ENCODE data around the gene NTN1. TPM values are rescaled to one million over a fixed set of nuclear protein-coding genes. Genes with fewer than 3 reads are reported as not detected.
"Not testable (repeated sequence)": the region's sequence is repeated elsewhere in the genome, so short reads cannot be mapped to it uniquely, and the experiment has no call there.

NTN1 gene
- total RNA-seq, 4 donors from 2014 or later = 9.8 to 33.6 (median 17.6) TPM

DNA sequence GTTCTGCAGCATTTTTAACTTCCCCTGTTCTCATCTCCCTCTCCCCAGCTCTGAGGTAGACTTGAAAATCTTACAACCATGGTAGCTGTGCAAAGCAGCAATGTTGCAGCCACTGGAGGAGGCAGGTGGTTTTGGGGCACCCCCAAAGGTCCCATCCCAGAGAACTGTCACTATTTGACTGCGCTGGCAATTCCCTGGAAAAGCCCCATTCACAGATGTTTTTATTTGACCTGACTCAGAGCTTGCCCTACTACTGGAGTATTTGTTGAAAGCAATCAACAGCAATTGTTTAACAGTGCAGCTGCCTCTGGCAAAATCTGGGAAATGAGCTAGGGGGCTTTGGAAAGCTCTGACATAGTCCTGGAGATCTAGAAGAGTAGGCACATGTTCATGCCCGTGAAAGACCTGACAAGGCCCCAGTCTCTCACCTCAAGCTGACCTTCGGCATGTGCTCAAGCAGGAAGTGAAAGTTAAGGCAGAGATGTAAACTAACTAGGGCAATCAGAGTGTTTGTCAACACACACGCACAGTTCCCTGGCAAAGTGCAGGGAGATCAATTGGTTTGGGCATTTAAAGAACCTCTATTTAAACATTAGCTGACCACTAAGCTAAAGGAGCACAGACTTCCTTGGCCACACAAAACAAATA, 36.1 kb upstream of the NTN1 start:
- intact Hi-C loops (cut with DNase I) = no loop called here
- TF ChIP-seq, protein P1, sequence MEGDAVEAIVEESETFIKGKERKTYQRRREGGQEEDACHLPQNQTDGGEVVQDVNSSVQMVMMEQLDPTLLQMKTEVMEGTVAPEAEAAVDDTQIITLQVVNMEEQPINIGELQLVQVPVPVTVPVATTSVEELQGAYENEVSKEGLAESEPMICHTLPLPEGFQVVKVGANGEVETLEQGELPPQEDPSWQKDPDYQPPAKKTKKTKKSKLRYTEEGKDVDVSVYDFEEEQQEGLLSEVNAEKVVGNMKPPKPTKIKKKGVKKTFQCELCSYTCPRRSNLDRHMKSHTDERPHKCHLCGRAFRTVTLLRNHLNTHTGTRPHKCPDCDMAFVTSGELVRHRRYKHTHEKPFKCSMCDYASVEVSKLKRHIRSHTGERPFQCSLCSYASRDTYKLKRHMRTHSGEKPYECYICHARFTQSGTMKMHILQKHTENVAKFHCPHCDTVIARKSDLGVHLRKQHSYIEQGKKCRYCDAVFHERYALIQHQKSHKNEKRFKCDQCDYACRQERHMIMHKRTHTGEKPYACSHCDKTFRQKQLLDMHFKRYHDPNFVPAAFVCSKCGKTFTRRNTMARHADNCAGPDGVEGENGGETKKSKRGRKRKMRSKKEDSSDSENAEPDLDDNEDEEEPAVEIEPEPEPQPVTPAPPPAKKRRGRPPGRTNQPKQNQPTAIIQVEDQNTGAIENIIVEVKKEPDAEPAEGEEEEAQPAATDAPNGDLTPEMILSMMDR (IDR thresholded peaks at IDR 0.05) = no peak
- TF ChIP-seq POLR2A (IDR thresholded peaks at IDR 0.05) = no peak

DNA sequence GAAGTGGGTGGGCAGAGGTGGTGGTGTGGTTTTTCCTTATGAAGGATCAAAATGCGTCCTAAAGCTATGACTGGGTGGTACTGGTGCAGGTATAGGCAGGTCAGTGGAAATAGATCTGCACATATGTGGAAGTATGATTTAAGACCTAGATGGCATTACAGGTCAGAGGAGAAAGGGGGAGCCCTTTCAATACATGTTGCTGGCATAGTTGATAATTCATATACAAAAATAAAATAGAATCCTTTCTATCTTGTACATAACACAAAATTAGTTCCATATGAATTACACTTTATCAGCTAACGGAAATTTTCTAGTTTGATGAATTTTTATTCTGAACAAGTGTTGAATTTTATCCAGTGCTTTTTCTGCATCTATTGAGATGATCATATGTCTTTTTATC, 35.0 kb upstream of the NTN1 start:
- DNase-seq = no peak
- Histone ChIP-seq H3K4me1 (no peaks in the 10 kb centered on the region), H3K36me3 (no peaks in the 10 kb centered on the region), H3K27ac (no peak overlapping the region), H3K4me3 (no peak overlapping the region), H3K27me3 (no peaks in the 10 kb centered on the region), H3K9me3 (no peaks in the 10 kb centered on the region)
- intact Hi-C loops (cut with DNase I) = no loop called here
- 63 to 70% methylated on average over 2 of the region's 2 CpGs for whole genome bisulfite sequencing, 2 donors
- TF ChIP-seq, protein P1 (IDR thresholded peaks at IDR 0.05) = peak in 1 of 6 experiments; percentile 29
- TF ChIP-seq POLR2A (IDR thresholded peaks at IDR 0.05) = no peak

More for the DNA sequence above, 36.1 kb upstream of the NTN1 start:
- Histone ChIP-seq H3K27ac (no peak overlapping the region), H3K4me3 (no peak overlapping the region), H3K4me1 (no peaks in the 10 kb centered on the region), H3K27me3 (no peaks in the 10 kb centered on the region), H3K9me3 (no peaks in the 10 kb centered on the region), H3K36me3 (no peaks in the 10 kb centered on the region)
- DNase-seq = no peak
- 72 to 90% methylated on average over 4 of the region's 4 CpGs for WGBS, 2 donors

DNA sequence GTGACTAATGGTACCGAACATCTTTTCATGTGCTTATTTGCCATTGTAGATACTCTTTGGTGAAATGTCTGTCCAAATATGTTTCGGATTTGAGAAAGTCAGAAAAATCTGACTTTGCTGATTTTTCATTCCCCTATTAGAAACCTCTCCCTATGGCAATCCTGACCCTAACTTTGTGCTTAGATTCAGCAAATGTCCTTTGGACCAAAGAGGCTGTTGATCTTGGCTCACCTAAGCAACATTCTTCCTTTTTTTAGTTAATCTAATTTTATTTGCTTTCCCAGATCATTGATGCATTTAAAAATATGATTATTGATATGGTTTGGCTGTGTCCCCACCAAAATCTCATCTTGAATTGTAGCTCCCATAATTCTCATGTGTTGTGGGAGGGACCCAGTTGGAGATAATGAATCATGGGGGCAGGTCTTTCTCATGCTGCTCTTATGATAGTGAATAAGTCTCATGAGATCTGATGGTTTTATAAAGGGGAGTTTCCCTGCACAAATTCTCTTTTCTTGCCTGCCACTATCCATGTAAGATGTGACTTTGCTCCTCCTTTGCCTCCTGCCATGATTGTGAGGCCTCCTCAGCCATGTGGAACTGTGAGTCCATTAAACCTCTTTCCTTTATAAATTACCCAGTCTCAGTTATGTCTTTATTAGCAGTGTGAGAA, 32.9 kb upstream of the NTN1 start:
- 50 to 96% methylated on average over 2 of the region's 2 CpGs for WGBS, 2 donors
- H3K36me3 ChIP-seq; H3K27me3 ChIP-seq; H3K27ac ChIP-seq; DNase-seq; H3K4me3 ChIP-seq; H3K9me3 ChIP-seq; H3K4me1 ChIP-seq; intact Hi-C loops (cut with DNase I): not testable (repeated sequence)

DNA sequence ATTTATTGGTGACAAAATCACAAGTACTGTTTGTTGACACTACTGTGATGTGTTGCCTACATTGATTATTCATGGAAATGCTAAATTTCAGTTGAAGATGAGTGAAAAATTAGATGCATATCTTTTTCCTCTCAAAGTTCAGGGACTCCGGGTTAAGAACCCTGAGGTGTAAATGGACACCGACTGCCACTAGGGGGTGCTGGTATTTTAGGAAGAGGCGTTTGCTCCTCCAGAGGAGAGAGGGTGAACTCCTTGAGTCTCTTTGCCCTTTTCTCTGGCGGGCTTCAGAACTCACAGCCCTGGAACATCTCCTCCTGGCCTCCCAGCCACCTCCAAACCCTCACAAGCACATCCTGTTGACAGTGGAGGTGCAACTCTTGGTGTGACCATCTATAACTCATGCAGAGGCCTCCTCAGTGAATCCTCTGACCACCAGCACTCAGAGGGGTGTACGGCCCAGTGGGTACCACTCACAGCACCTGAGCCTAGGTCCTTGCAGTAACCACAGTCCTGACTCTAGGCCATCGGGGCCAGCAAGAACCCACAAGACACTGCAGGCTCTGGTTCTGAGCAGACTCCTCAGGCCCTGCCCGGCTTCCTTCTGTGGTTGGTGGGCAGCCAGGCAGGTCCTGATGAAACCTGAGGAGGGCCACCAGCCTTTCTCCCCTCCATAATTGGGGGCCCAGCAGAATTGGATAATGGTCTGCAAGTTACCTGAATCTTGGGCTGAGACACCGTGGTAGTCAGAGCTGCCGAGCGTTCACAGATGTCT, 29.6 kb upstream of the NTN1 start:
- 4 to 39% methylated on average over 4 to 7 of the region's 10 CpGs for WGBS, 2 donors
- H3K4me3 ChIP-seq = no peak overlapping the region
- TF ChIP-seq, protein P1 (IDR thresholded peaks at IDR 0.05) = peak; percentile 69 to 87 (median 84)
- no peak for TF ChIP-seq POLR2A (IDR thresholded peaks at IDR 0.05)
- H3K36me3 ChIP-seq = no peaks in the 10 kb centered on the region
- no peaks in the 10 kb centered on the region for H3K27me3 ChIP-seq
- no peak for DNase-seq
- H3K27ac ChIP-seq = no peak overlapping the region
- intact Hi-C loops (cut with DNase I) = loop anchor here (5.0 to 10.0 kb wide), 2 partner anchors 303 to 531 kb away; no protein-coding TSS in a partner anchor
- no peaks in the 10 kb centered on the region for H3K9me3 ChIP-seq
- H3K4me1 ChIP-seq = peaks cover 0 to 5% (median 0%) of the 10 kb centered on the region in 3 donors

DNA sequence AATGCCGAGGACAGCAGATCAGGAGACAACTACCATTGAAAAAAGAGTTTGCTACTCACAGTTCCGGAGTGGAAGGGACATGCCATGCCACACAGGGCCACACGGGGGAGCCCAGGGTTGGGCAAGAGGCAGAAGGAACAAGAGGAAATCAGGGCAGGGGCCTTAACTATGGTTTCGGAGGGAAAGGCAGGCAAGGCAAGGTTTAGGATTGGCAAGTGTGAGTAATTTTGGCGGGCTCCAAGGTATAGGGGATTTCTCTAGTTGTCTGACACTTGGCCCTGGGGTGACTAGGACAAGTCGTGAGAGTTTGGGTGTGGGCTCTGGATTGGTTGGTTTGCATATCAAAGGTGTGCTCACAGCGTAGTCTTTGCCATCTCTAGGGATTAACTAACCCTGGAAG, 27.0 kb upstream of the NTN1 start:
- no peak overlapping the region for H3K27ac ChIP-seq
- H3K9me3 ChIP-seq = no peaks in the 10 kb centered on the region
- TF ChIP-seq POLR2A (IDR thresholded peaks at IDR 0.05) = no peak
- TF ChIP-seq, protein P1 (IDR thresholded peaks at IDR 0.05) = peak; percentile 64 to 87 (median 77)
- peaks cover 0 to 5% (median 0%) of the 10 kb centered on the region in 3 donors for H3K4me1 ChIP-seq
- no peak for DNase-seq
- intact Hi-C loops (cut with DNase I) = loop anchor here (5.0 to 10.0 kb wide), 2 partner anchors 300 to 528 kb away; no protein-coding TSS in a partner anchor
- 56 to 62% methylated on average over 6 to 7 of the region's 7 CpGs for WGBS, 2 donors
- no peaks in the 10 kb centered on the region for H3K27me3 ChIP-seq
- H3K4me3 ChIP-seq = no peak overlapping the region
- H3K36me3 ChIP-seq = no peaks in the 10 kb centered on the region
